ENCODE data around the gene SPATS1. TPM values are rescaled to one million over a fixed set of nuclear protein-coding genes. Genes with fewer than 3 reads are reported as not detected.

Gene SPATS1
- total and polyA plus RNA-seq, 2 of the 13 experiments (the other 11 are each of a cell fraction or from before 2014, with no cell fraction given), result not detected

GRCh38 chr6:44329858-44330257 is 12.6 kb upstream of the SPATS1 start (continued):
- TF ChIP-seq ZXDC (CRISPR knock-in tag; IDR thresholded peaks at IDR 0.05), result no peak
- no peak for TF ChIP-seq DR1 (CRISPR knock-in tag; IDR thresholded peaks at IDR 0.05)
- no peak for TF ChIP-seq SP4 (CRISPR knock-in tag; IDR thresholded peaks at IDR 0.05)
- no peak for TF ChIP-seq SNAPC2 (CRISPR knock-in tag; IDR thresholded peaks at IDR 0.05)
- no peak for TF ChIP-seq FOSL2 (CRISPR knock-in tag; IDR thresholded peaks at IDR 0.05)
- no peak for TF ChIP-seq JUNB (CRISPR knock-in tag; IDR thresholded peaks at IDR 0.05; ENCODE audit: borderline replicate concordance)
- TF ChIP-seq MATR3 (CRISPR knock-in tag; IDR thresholded peaks at IDR 0.05), result no peak

DNA sequence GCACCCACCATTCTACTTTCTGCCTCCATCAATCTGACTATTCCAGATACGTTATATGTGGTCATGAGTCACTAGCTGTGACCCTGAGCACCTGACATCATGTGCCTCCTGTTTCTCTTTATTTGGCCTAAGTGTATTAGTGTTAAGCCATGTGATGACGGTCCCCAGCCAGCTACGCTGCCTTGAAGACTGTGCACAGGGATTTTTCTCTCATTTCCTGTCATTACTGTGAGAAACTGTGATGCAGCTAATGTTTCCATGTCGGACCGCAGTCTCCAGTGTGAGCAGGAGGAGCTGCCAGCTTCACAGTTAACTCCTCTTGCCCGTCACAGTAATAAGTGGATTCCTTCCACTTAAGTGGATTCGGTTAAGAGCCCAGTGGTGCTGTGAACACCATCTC is 9.9 kb upstream of the SPATS1 start:
- no peak for DNase-seq (ENCODE audit: low spot score)
- H3K4me2 ChIP-seq (ENCODE audit: low read depth, low read length), result no peak overlapping the region
- no peak for ATAC-seq
- H3K9me3 ChIP-seq (ENCODE audit: low read length), result no peaks in the 10 kb centered on the region
- 12% methylated on average over 7 of the region's 7 CpGs for WGBS (ENCODE audit: low lambda C conversion rate)
- no peak overlapping the region for H3K27ac ChIP-seq (ENCODE audit: extremely low read length, insufficient read depth, low read length)
- H3K4me1 ChIP-seq (ENCODE audit: insufficient read depth, low read length), result no peaks in the 10 kb centered on the region
- FAIRE-seq, result no peak
- no TSS peak for BruUV-seq (replicated peaks)
- ChIA-PET CTCF (ENCODE audit: low intra/inter-chr PET ratio, low total read pairs) (no interaction called here), POLR2A (no interaction called here)
- H2AFZ ChIP-seq (ENCODE audit: low read length), result no peak overlapping the region
- no peak overlapping the region for H3K4me3 ChIP-seq (replicated peaks in 1 of 3; ENCODE audit: insufficient read depth in 1 of 3, low read depth in 2 of 3, low read length in 3 of 3)
- H3K36me3 ChIP-seq (replicated peaks in 1 of 2; ENCODE audit: control insufficient read depth in 1 of 2, insufficient read depth in 2 of 2, low read length in 2 of 2), result no peaks in the 10 kb centered on the region
- peaks cover 0 to 68% of the 10 kb centered on the region in 2 experiments; a peak in 4 of 5 replicates for H3K27me3 ChIP-seq (ENCODE audit: control insufficient read depth in 1 of 2, insufficient read depth in 2 of 2, low read length in 2 of 2)
- H3K9ac ChIP-seq (ENCODE audit: insufficient read depth, low read depth, low read length), result no peak overlapping the region
- TF ChIP-seq MXD1 (CRISPR knock-in tag; IDR thresholded peaks at IDR 0.05) (no peak), CREB1 (IDR thresholded peaks at IDR 0.05) (peak; percentile 56; the same call in 1 of the 2 replicates), CREB1 (CRISPR knock-in tag; IDR thresholded peaks at IDR 0.05) (no peak)
- in situ Hi-C loops (cut with HindIII; ENCODE audit: extremely low pct_ligation_motif_present, low pct_unique_long_range_greater_than_20kb), result no loop called here
- no peaks in the 10 kb centered on the region for H4K20me1 ChIP-seq (ENCODE audit: insufficient read depth, low read length)
- intact Hi-C loops (cut with micrococcal nuclease; ENCODE audit: unreplicated experiment), result loop anchor here (10.0 kb wide), 1 partner anchor 238 kb away; no protein-coding TSS in a partner anchor
- no peaks in the 10 kb centered on the region for H3K79me2 ChIP-seq (ENCODE audit: insufficient read depth, low read length)

Measured in HepG2 (cell line).